Cardiac fibroblast (primary cell): ENCODE measurements around the gene KCNAB1.
A peak's percentile ranks its signal among the peaks of the same experiment; 100 is the strongest.

Experiments used
- DNase-seq, 2 donors: peaks; one replicate each; pipeline versions ENCODE4 v3.0.0 to v3.0.0-alpha.2; 2010; ENCODE audit warnings: low read depth in 2 of 2
- H3K4me3 ChIP-seq, 2 donors: replicated peaks in 1 of 2; 1 replicate in 1 of 2; 2 replicates in 1 of 2; pipeline ENCODE4 v1.5.1; 2011; ENCODE audit warnings: low read depth in 2 of 2, low read length in 2 of 2, mild to moderate bottlenecking in 2 of 2, moderate library complexity in 1 of 2
- TF ChIP-seq, protein P1 (sequence below): IDR thresholded peaks from one replicate; pipeline ENCODE4 v1.5.1; 2011; ENCODE audit warnings: low read depth, mild to moderate bottlenecking, low read length, inconsistent platforms

KCNAB1 gene

DNA sequence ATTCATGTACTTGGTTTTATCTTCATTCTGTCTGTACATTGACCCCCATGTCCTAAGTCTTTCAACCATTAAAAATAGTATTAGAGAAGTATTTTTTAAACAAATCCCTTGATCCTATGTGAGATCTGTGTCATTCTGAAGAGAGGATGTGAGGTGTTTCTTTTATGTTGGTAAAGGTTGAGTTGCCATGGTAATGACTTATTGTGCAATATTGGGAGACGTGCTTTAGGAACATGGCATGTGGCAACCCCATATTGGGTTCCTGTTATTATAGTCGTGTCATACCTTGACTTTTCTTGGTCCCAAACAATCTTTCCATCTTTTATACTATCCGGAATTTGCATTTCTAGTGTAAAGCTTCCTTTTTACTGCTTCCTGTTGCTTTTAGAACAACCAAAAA is 203.1 kb downstream of the KCNAB1 start:
- DNase-seq, result peak; percentile 37 to 84
- TF ChIP-seq, protein P1, sequence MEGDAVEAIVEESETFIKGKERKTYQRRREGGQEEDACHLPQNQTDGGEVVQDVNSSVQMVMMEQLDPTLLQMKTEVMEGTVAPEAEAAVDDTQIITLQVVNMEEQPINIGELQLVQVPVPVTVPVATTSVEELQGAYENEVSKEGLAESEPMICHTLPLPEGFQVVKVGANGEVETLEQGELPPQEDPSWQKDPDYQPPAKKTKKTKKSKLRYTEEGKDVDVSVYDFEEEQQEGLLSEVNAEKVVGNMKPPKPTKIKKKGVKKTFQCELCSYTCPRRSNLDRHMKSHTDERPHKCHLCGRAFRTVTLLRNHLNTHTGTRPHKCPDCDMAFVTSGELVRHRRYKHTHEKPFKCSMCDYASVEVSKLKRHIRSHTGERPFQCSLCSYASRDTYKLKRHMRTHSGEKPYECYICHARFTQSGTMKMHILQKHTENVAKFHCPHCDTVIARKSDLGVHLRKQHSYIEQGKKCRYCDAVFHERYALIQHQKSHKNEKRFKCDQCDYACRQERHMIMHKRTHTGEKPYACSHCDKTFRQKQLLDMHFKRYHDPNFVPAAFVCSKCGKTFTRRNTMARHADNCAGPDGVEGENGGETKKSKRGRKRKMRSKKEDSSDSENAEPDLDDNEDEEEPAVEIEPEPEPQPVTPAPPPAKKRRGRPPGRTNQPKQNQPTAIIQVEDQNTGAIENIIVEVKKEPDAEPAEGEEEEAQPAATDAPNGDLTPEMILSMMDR, result no peak
- H3K4me3 ChIP-seq, result no peak overlapping the region

DNA sequence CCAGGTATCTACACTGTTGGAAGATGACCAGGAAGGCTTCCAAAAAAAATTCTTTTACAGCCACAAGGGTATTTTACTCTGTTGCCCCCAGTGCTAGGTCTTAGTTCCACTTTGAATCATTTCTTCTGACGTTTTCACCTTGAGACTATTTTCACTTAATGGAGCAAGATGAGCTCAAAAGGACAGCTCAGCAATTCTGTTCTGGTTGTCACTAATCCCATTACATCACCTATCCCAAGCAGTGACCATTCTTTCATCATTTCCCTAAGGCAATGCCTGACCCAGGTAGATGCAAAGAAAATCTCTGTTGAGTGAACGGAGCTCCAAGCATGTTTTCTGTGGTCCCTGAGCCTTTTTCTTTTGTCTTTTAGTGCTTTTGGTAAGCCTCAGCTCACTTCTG is 210.0 kb downstream of the KCNAB1 start:
- TF ChIP-seq, protein P1, result no peak
- DNase-seq, result no peak
- no peak overlapping the region for H3K4me3 ChIP-seq

DNA sequence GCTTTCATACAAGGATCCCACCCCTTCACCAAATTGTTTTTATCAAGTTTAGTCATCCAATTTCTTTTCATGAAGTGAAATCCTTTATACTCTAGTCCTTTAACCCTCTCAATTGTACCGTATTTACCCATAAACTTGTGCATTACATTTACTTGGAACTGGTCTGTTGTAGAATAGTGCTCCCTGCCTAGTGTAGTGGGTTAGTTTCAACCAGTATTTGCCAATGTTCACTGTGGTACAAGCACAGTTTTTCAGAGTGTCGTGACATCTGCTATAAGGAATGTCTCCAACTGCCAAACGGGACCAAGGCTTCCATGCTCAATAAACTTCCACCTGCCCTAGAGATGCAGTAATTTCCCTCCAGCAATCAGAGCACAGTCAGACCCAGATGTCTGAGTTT is 211.9 kb downstream of the KCNAB1 start:
- no peak overlapping the region for H3K4me3 ChIP-seq
- no peak for DNase-seq
- TF ChIP-seq, protein P1, result no peak

DNA sequence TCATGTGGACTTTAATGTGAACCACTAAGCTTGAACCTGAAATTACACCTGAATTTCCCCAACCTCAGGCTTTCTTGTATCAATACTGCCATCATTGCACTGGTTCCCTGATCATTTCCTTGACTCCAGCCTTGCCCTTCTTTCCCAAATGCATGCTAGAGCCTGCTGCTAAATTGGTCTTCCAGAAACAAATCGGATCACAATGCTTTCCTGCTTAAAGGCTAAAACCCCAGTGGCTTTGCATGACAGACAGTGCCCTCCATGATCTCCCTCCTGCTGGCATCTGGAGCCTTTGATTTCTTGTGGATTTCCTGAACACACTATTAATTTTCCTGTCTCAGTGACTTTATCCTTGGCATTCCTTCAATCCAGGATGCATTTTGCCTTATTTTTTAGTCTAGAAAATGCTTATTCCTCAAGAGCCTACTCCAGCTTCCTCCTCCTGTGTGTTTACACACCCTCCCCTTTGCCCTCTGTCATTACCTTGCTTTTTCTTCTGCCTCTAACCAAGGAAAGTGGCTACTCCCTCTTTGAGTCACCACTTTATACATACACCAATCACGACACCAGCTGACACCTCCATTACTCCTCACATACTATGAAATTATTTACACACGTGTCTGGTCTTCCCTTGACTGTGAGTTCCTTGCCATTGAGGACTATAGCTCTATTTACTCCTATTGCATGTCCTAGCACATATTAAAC is 214.6 kb downstream of the KCNAB1 start:
- no peak for DNase-seq
- TF ChIP-seq, protein P1, result no peak
- H3K4me3 ChIP-seq, result no peak overlapping the region

GRCh38 chr3:156339491-156339890 is 219.1 kb downstream of the KCNAB1 start:
- TF ChIP-seq, protein P1, result no peak
- H3K4me3 ChIP-seq, result no peak overlapping the region
- DNase-seq, result no peak

DNA sequence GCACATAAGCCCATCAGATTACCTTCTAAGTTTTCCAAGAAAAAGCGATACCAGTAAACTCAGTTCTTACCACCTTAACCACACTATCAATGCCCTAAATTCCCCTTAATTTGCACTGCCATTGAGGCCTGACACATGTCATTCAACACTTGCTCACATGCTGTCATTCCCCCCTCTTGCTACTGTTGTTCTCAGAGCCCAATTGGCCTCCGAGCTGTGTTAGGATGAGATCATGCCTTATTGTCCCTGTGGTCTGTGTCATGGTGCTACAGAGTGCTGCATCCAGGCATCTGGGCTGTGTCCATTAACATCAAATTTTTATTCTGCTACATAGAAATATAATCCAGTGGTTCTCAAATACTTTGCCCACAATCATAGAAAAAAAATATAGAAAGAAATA is 221.0 kb downstream of the KCNAB1 start:
- no peak overlapping the region for H3K4me3 ChIP-seq
- no peak for DNase-seq
- TF ChIP-seq, protein P1, result no peak
